HG03025 (cell line): Measurements from ENCODE around the gene PARD3.
"Not testable (repeated sequence)": the region's sequence is repeated elsewhere in the genome, so short reads cannot be mapped to it uniquely, and the experiment has no call there.

Source experiments
- ATAC-seq: cut with Tn5 transposase; IDR thresholded peaks from one replicate; pipeline ENCODE4 v1.9.1; 2021; ENCODE audit warnings: mild to moderate bottlenecking, moderate library complexity; ENCODE audit not compliant: unreplicated experiment, low FRiP score

PARD3 gene

DNA sequence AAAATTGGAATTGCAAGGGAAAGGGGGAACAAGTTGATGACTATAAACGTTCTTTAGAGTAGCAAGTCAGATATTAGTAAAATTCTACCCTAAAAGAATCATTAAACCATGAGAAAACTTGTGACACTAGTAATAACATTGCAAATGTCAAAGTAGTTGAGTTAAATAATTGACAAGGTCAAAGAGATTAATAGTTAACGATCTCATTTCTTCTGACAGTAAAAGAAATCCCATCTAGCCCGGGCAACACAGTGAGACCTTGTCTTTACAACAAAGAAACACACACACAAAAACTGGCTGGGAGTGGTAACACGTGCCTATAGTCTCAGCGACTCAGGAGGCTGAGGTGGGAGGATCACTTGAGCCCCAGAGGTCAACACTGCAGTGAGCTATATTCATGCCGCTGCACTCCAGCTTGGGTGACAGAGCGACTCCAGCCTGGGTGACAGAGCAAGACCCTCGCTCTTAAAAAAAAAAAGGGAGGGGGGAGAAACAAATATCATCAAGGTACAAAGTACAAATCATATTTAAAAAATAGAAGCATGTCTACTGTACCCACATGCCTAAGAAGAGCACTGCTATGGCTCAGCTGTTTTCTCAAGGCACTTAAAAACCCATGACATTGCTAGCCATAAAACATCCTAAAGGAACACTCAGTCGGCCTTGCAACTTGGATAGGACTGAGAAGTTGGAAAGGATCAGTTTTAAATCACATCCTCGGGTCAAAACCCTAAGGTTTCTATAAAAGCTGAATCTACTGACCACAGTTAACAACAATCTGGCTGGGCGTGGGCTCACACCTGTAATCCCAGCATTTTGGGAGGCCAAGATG is 401.1 kb downstream of the PARD3 start:
- no peak for ATAC-seq

GRCh38 chr10:34413214-34413613 is 401.9 kb downstream of the PARD3 start:
- ATAC-seq = no peak

GRCh38 chr10:34408956-34409355 is 406.1 kb downstream of the PARD3 start:
- ATAC-seq = no peak

- ATAC-seq = no peak
Observed at GRCh38 chr10:34408381-34408780, 406.7 kb downstream of the PARD3 start.

DNA sequence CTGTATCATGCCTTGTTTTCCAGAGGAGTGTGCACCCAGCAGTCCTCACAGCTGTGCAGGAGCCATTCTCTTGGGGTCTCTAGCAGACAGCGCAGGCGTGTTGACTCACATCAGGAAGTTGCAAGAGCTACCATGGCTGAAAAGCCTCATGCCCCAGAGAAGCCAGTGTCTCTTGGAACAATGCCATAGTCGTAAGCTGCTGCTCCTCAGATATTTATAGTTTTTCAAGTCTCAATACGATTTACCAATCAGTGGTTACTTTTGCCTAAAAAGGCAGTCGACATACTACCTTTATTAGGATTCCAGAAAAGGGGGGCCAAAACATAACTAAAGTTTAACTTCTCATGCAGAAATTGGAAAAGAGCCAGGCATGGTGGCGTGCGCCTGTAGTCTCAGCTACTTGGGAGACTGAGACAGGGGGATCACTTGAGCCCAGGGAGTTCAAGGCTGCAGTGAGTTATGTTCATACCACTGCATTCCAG is 407.7 kb downstream of the PARD3 start:
- ATAC-seq = no peak

DNA sequence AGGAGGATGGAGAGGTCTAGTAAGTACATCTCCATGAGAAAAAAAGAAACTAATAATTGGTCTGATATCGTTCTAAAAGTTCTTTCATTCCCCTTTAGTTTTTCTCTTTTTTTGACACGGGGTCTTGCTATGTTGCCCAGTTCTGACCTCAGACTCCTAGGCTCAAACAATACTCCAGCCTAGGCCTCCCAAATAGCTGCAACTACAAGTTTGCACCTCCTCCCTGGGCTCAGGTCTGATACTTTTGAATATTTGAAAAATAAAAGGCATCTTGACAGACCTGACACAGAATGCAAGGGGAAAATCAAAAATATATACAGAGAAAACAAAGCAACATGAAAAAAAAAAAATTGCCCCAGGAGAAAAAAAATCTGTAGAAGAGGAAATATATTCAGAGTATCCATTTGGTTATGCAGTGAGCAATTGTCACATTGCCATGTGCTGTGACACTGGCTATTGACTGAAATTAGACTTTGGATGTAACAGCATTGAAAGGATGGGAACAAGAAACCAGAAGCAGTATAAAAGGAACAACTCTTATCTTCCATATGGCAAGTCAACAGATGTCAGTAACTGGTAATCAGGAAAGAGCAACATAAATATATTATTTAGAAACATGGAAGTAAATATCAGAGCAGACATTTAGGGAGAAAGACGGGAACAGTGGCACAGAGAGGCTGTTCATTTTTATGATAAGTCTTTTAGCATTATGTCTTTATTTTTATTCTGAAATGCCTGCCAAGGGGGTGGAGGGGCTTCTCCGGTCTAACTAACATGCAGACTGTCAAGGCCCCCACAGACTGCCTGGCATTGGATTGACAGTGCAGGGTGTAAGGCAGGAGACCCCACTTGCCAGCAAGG is 408.4 kb downstream of the PARD3 start:
- no peak for ATAC-seq

DNA sequence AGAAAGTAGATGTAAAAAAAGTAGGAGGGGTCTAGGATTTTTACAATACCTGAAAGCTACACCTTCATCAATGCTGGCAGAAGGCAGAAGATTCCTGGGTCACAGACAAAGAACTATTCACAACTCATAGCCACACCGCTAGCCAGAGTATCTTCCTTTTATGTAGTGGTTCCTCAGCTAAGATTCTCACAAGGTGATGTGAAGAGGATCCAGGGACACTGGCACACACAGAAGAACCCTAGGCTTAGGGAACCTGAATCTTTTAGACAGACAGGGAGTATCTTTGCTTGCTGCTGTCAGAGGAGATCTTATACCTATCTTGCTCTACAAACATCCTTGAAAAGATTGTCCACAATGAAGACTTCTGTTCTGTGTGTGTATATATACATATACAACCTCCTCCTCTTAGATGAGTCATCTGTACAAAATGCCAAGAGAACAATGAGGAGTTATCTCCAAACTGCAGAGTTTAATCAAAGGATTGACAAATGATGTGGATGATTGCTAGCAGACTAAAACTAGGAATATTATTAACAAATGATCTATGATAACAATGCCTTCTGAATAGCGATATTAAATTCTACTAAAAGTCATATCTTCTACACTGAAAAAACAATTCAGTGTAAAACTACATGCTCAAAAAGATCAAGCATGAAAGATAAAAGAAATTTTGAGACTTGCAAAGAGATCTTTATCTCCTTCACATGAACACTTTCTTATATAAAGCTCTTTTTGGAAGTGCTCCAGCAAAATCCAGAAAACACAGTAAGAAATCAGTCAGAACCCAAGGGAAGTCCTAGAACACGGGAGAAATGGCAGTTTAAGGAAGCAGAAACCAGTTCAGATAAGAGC is 409.3 kb downstream of the PARD3 start:
- no peak for ATAC-seq

- ATAC-seq = no peak
Observed at GRCh38 chr10:34403512-34403911, 411.6 kb downstream of the PARD3 start.

DNA sequence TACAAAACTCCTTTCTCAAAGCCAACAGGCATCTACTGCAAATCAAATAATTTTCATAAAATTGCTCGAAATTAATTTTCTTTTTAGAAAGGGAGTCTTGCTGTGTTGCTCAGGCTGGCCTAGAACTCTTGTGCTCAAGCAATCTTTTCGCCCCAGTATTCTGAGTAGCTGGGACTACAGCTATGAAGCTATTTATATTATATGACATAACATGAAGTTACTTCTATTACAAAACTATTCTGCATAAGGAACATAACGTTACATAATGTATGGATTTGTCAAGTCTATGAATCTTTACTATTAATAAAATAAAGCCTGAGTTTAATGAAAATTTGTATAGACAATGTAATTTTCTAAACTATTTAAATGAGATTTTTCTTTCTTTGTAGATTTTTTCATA is 415.0 kb downstream of the PARD3 start:
- no peak for ATAC-seq

- no peak for ATAC-seq
Observed at GRCh38 chr10:34399013-34399412, 416.1 kb downstream of the PARD3 start.

DNA sequence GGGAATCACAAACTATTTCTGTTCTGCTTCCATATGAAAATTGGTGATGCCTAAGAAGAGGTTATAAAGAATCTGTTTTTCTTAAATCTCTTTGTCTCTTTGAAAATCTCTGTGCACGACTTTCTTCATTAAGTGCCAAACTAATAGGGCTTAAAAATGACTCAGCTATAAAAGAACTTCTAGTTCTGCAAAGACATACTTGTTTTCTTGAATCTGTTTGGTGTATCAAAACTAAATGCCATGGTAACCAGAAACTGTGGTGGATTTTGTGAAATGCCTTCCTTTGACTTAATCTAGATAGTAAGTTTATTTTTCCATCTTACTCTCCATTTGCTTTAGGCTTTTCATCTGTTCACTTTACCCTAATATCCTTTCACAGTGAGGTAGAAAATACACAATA is 417.8 kb downstream of the PARD3 start:
- no peak for ATAC-seq

- no peak for ATAC-seq
Observed at GRCh38 chr10:34396663-34397062, 418.4 kb downstream of the PARD3 start.

- ATAC-seq = no peak
Observed at GRCh38 chr10:34392641-34393170, 422.4 kb downstream of the PARD3 start.

DNA sequence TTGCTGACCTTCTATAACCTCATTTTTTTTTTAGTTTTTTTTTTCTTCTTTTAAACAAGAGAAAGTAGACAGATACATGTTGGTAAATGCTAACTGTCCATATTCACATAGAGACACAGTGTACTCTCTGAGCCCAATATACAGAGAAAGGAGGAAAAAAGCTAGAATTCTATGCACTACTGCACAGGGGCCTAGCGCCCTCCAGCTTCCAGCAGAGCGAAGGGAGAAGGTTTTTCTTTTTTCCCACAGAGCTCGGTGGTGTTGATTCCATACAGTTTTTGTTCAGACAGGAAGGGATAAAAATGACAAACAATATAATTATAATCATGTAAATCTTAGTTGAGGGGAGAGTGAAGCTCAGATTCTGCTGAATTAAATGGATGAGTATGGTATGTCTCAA is 423.9 kb downstream of the PARD3 start:
- ATAC-seq = not testable (repeated sequence)

DNA sequence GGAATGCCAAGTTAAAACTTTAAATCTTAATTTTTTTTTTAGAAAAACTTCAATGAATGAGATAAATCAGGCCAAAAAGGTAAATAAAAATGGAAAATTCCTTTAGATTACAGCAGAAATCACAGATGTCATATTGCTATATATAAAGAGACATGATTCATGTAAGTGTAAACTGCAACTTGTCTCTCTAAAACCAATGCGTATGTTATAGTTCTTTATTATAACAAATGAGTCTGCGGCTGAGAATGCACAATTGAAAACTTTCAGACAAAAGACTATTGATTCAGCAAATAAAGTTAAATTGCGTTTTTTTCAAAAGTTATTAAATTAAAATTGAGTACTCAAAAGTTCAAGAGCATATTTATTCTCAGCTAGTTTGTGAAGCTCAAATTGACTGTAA is 425.3 kb downstream of the PARD3 start:
- no peak for ATAC-seq

GRCh38 chr10:34386921-34387320 is 428.2 kb downstream of the PARD3 start:
- ATAC-seq = no peak

GRCh38 chr10:34384372-34384771 is 430.7 kb downstream of the PARD3 start:
- ATAC-seq = no peak

DNA sequence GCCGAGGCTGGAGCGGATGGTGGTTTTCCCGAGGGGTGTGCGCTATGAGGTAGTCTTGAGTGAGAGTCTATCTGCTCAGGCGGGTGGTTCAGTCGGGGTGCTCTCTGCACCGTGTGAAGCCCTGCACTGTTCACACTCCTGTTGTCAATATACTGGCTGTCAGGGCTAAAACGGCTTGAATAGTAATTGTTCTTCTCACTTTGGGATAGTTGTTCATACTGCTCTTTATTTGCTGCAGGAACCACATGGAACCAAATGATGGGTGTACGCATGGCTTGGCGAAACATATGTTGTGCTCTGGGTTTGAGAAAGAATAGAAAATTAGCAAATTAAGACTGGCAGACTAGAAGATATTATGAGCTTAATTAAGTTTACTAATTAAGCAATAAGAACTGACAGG is 432.5 kb downstream of the PARD3 start:
- ATAC-seq = no peak

GRCh38 chr10:34380856-34381255 is 434.2 kb downstream of the PARD3 start:
- ATAC-seq = no peak

- no peak for ATAC-seq
Observed at GRCh38 chr10:34378297-34378696, 436.8 kb downstream of the PARD3 start.
